ENCODE results near the gene CHID1.

- TF ChIP-seq TAF1 (IDR thresholded peaks at IDR 0.05; ENCODE audit: low read depth): no peak
- no peak for TF ChIP-seq EP300 (IDR thresholded peaks at IDR 0.05; ENCODE audit: borderline replicate concordance)
- no peak for TF ChIP-seq REST (IDR thresholded peaks at IDR 0.05; ENCODE audit: low read depth)
- TF ChIP-seq TEAD4 (IDR thresholded peaks at IDR 0.05): no peak
- no peak for TF ChIP-seq ZBTB7A (IDR thresholded peaks at IDR 0.05; ENCODE audit: low read depth)
- TF ChIP-seq YY1 (IDR thresholded peaks at IDR 0.05; ENCODE audit: low read depth): no peak
- no peak for TF ChIP-seq CEBPB (IDR thresholded peaks at IDR 0.05)
- no peak for TF ChIP-seq FOXM1 (IDR thresholded peaks at IDR 0.05; ENCODE audit: borderline replicate concordance, low read depth)
- TF ChIP-seq MAX (IDR thresholded peaks at IDR 0.05): no peak
- no peak for TF ChIP-seq TCF12 (IDR thresholded peaks at IDR 0.05; ENCODE audit: low read depth)
- TF ChIP-seq CREB1 (IDR thresholded peaks at IDR 0.05; ENCODE audit: low read depth): no peak
- TF ChIP-seq NFIC (IDR thresholded peaks at IDR 0.05): no peak
Observed at GRCh38 chr11:914204-914603, 3.6 kb upstream of the CHID1 start.
